Posterior vena cava (tissue), 2 donors: ENCODE results near the gene LEKR1. TPM values are rescaled to one million over a fixed set of nuclear protein-coding genes. Genes with fewer than 3 reads are reported as not detected.

Experiments used
- DNase-seq: peaks from one replicate; pipeline ENCODE4 v3.0.0-alpha.2; 2020; ENCODE audit warnings: low spot score
- intact Hi-C, 2 donors: fragments of 100-400 bp; cut with DNase I; formaldehyde crosslinking; loops; one replicate each; pipeline versions ENCODE4 v1.14.1 to v1.14.2; 2022 to 2023
- total RNA-seq, 2 donors: library from RNA; stranded (reverse); fragmentation: NEBNext Ultra II Directional; extraction: Animal tissue kit (Norgen Biotek cat#: 25700); gene quantifications; one replicate each; pipeline ENCODE4 v1.2.1, GENCODE V29; 2021
- donor health status: DM: yes; HTN: yes; CAD: no.
- donor health status: DM: yes; HTN: yes; CAD: no.

The LEKR1 gene
- total RNA-seq, 2 donors from 2014 or later, result 1.4 to 1.6 TPM

- intact Hi-C loops, result no loop called here
- DNase-seq, result no peak
Observed at GRCh38 chr3:157066335-157067098, 240.4 kb downstream of the LEKR1 start.

GRCh38 chr3:157067114-157067513 is 241.0 kb downstream of the LEKR1 start:
- intact Hi-C loops, result no loop called here
- no peak for DNase-seq

GRCh38 chr3:157069406-157069805 is 243.3 kb downstream of the LEKR1 start:
- intact Hi-C loops, result no loop called here
- no peak for DNase-seq

- intact Hi-C loops, result no loop called here
Observed at GRCh38 chr3:157069846-157070677, 243.9 kb downstream of the LEKR1 start.

GRCh38 chr3:157070678-157070999 is 244.5 kb downstream of the LEKR1 start:
- intact Hi-C loops, result no loop called here
- no peak for DNase-seq

More at GRCh38 chr3:157069846-157070677, 243.9 kb downstream of the LEKR1 start:
- no peak for DNase-seq

- DNase-seq, result no peak
- intact Hi-C loops, result no loop called here
Observed at GRCh38 chr3:157071744-157072525, 245.8 kb downstream of the LEKR1 start.

- intact Hi-C loops, result no loop called here
- DNase-seq, result no peak
Observed at GRCh38 chr3:157073810-157074209, 247.7 kb downstream of the LEKR1 start.

- intact Hi-C loops, result no loop called here
Observed at GRCh38 chr3:157074490-157074889, 248.3 kb downstream of the LEKR1 start.

GRCh38 chr3:157074981-157075380 is 248.8 kb downstream of the LEKR1 start:
- intact Hi-C loops, result no loop called here
- DNase-seq, result no peak

More at GRCh38 chr3:157074490-157074889, 248.3 kb downstream of the LEKR1 start:
- DNase-seq, result no peak

GRCh38 chr3:157075693-157076420 is 249.7 kb downstream of the LEKR1 start:
- intact Hi-C loops, result no loop called here
- DNase-seq, result no peak

GRCh38 chr3:157077565-157077991 is 251.4 kb downstream of the LEKR1 start:
- intact Hi-C loops, result no loop called here
- peak; percentile 90 for DNase-seq

- no peak for DNase-seq
- intact Hi-C loops, result no loop called here
Observed at GRCh38 chr3:157078131-157078810, 252.1 kb downstream of the LEKR1 start.

- DNase-seq, result no peak
- intact Hi-C loops, result no loop called here
Observed at GRCh38 chr3:157078811-157079185, 252.6 kb downstream of the LEKR1 start.

GRCh38 chr3:157079676-157080369 is 253.7 kb downstream of the LEKR1 start:
- DNase-seq, result no peak
- intact Hi-C loops, result loop anchor here (5.0 to 10.0 kb wide), 5 partner anchors 55 to 545 kb away; partner anchors contain the start of genes TIPARP (in 2 of the 2) and LEKR1 (in 1 of the 2)

GRCh38 chr3:157081626-157082210 is 255.6 kb downstream of the LEKR1 start:
- DNase-seq, result peak; percentile 97
- intact Hi-C loops, result loop anchor here (2.0 to 10.0 kb wide), 6 partner anchors 51 to 547 kb away; partner anchors contain the start of genes TIPARP (in 2 of the 2) and LEKR1 (in 1 of the 2)

- no peak for DNase-seq
- intact Hi-C loops, result loop anchor here (2.0 to 10.0 kb wide), 6 partner anchors 50 to 548 kb away; partner anchors contain the start of genes TIPARP (in 2 of the 2) and LEKR1 (in 1 of the 2)
Observed at GRCh38 chr3:157082305-157082982, 256.3 kb downstream of the LEKR1 start.

- no peak for DNase-seq
- intact Hi-C loops, result loop anchor here (2.0 to 10.0 kb wide), 6 partner anchors 49 to 549 kb away; partner anchors contain the start of genes TIPARP (in 2 of the 2) and LEKR1 (in 1 of the 2)
Observed at GRCh38 chr3:157083824-157084223, 257.7 kb downstream of the LEKR1 start.
